ENCODE results near the gene TTC5.
"Not testable (repeated sequence)": the region's sequence is repeated elsewhere in the genome, so short reads cannot be mapped to it uniquely, and the experiment has no call there.

The TTC5 gene

GRCh38 chr14:20302042-20302755 lies 3.6 kb downstream of the TTC5 start:
- no peak for DNase-seq (ENCODE audit: low spot score)

GRCh38 chr14:20295067-20295466 lies 10.7 kb downstream of the TTC5 start:
- DNase-seq (ENCODE audit: low spot score) = no peak

- DNase-seq (ENCODE audit: low spot score) = no peak
Measured at GRCh38 chr14:20294636-20295035, 11.1 kb downstream of the TTC5 start.

GRCh38 chr14:20281998-20282397 lies 23.8 kb downstream of the TTC5 start:
- not testable (repeated sequence) for DNase-seq (ENCODE audit: low spot score)

DNA sequence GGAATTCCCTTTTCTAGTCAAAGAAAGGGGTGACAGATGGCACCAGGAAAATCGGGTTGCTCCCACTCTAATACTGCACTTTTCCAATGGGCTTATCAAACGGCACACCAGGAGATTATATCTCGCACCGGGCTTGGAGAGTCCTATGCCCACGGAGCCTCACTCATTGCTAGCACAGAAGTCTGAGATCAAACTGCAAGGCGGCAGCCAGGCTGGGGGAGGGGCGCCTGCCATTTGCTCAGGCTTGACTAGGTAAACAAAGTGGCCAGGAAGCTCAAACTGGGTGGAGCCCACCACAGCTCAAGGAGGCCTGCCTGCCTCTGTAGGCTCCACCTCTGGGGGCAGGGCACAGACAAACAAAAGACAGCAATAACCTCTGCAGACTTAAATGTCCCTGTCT lies 25.5 kb downstream of the TTC5 start:
- not testable (repeated sequence) for DNase-seq (ENCODE audit: low spot score)

DNA sequence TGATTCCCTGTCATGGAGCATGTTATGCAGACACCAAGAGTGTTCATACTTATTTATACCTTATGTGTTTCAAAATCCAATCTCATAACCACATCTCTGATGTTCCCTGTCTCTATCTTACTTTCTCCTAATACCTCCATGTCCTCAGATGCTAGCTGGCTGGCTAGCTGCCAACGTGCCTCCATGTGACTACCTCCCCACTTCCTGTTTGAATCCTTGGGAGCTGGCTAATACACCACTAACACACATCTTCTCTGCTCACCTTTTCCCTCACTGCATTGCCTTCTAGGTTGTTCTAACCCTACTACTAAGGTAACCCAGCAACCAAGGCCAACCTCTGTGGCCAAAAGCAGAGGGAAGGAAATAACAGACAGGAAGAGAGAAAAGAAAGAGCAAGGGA lies 27.3 kb downstream of the TTC5 start:
- peak; percentile 26 for DNase-seq (ENCODE audit: low spot score)

DNA sequence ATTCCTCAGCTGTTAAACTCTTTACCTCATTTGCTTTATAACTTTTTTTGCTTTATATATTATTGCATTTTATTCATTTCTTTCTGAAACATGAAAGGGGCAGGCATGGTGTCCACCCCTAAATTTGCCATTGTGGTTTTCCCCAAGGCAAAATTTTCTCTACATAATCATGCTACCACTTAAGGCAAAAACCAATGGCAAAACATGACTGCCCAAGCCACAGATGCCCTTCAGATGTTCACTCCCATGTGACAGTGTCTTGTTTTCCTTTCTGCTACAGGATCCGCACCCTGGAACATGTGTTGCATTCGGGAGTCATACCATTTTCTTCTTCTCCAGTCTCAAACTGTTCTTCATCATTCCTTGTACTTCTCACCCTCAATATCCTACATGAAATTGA lies 28.3 kb downstream of the TTC5 start:
- no peak for DNase-seq (ENCODE audit: low spot score)

DNA sequence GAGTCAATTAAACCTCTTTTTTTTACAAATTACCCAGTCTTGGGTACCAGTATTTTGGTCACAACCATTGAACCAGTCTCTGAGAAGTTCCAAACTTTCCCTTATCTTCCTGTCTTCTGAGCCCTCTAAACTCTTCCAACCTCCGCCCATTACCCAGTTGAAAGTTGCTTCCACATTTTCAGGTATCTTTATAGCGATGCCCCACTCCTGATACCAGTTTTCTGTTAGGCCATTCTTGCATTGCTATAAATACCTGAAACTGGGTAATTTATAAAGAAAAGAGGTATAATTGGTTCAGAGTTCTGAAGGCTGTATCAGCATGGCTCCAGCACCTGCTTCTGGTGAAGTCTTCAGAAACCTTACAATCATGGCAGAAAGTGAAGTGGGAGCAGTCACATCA lies 31.7 kb downstream of the TTC5 start:
- no peak for DNase-seq (ENCODE audit: low spot score)

- DNase-seq (ENCODE audit: low spot score) = not testable (repeated sequence)
Measured at GRCh38 chr14:20264361-20264760, 41.4 kb downstream of the TTC5 start.

DNA sequence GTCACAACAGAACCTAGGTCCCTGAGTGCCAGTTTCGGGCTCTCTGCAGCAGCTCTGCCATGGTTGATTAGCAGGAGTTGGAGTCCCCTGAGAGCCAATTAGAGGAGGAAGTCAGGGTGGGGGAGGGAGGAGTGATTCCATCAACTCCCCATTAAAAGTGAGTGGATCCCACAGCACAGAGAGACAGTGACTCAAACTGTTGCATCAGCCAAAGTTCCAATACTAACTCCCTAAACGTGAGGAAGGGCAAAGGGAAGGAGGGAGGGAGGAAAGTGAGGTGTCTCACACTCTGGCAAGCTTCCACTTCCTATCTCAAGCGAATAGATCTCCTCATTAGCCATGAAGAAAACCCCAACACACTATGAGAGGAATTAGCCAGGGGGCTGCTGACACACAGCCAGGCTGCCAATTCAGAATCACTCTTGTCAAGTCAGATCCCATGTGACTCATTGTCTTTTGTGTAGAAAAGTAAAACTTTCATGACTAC lies 43.1 kb downstream of the TTC5 start:
- DNase-seq (ENCODE audit: low spot score) = no peak

- DNase-seq (ENCODE audit: low spot score) = no peak
Measured at GRCh38 chr14:20247646-20248246, 58.0 kb downstream of the TTC5 start.
